OCI-LY1 (cell line): Measurements from ENCODE around the gene KBTBD12.

ENCODE experiments used
- H2AFZ ChIP-seq: fragments of 200-600 bp; sonication (generic), shearing (Covaris generic); 2 replicates; pipeline ENCODE4 v1.6.0; 2014; ENCODE audit warnings: antibody characterized with exemption, mild to moderate bottlenecking, low read length
- H3F3A ChIP-seq: fragments of 200-600 bp; sonication (generic), shearing (Covaris generic); 2 replicates; pipeline ENCODE4 v1.6.0; 2014; ENCODE audit warnings: mild to moderate bottlenecking, antibody characterized with exemption, low read length, moderate library complexity; ENCODE audit not compliant: insufficient read depth
- H3K27ac ChIP-seq: fragments of 200-600 bp; sonication (generic); 2 replicates; pipeline ENCODE4 v1.5.1; 2014; ENCODE audit warnings: low read length, mixed run types, mild to moderate bottlenecking, low read depth; ENCODE audit not compliant: poor library complexity, severe bottlenecking
- H3K27me3 ChIP-seq: fragments of 200-600 bp; sonication (generic); 2 replicates; pipeline ENCODE4 v1.6.0; 2014; ENCODE audit warnings: antibody characterized with exemption, mild to moderate bottlenecking, low read length, moderate library complexity; ENCODE audit not compliant: insufficient read depth
- H3K36me3 ChIP-seq: fragments of 200-600 bp; sonication (generic); 2 replicates; pipeline ENCODE4 v1.6.1; 2014; ENCODE audit warnings: mild to moderate bottlenecking, antibody characterized with exemption, low read length, moderate library complexity, mixed read lengths; ENCODE audit not compliant: insufficient read depth
- H3K4me1 ChIP-seq: fragments of 200-600 bp; sonication (generic); 2 replicates; pipeline ENCODE4 v1.5.1; 2014; ENCODE audit warnings: mild to moderate bottlenecking, low read length, moderate library complexity; ENCODE audit not compliant: insufficient read depth, severe bottlenecking
- H3K4me2 ChIP-seq: fragments of 200-600 bp; sonication (generic), shearing (Covaris generic); 2 replicates; pipeline ENCODE4 v1.6.1; 2014; ENCODE audit warnings: low read length
- H3K4me3 ChIP-seq: fragments of 200-600 bp; sonication (generic); 2 replicates; pipeline ENCODE4 v1.5.1; 2014; ENCODE audit warnings: low read length, low read depth, mild to moderate bottlenecking, mixed read lengths; ENCODE audit not compliant: poor library complexity, severe bottlenecking
- H3K79me2 ChIP-seq: fragments of 200-600 bp; shearing (Covaris generic); 2 replicates; pipeline ENCODE4 v1.6.1; 2016; ENCODE audit warnings: mixed run types, low read length, mixed read lengths; ENCODE audit not compliant: insufficient read depth
- H3K9ac ChIP-seq: fragments of 200-600 bp; sonication (generic), shearing (Covaris generic); 2 replicates; pipeline ENCODE4 v1.6.1; 2014; ENCODE audit warnings: mild to moderate bottlenecking, low read length, mixed read lengths
- H3K9me2 ChIP-seq: fragments of 200-600 bp; sonication (generic), shearing (Covaris generic); 2 replicates; pipeline ENCODE4 v1.6.1; 2014; ENCODE audit warnings: low read depth, mild to moderate bottlenecking, low read length, mixed read lengths
- H3K9me3 ChIP-seq: fragments of 200-600 bp; shearing (Covaris generic); 2 replicates; pipeline ENCODE4 v1.6.1; 2014; ENCODE audit warnings: low read length, mixed read lengths
- H4K20me1 ChIP-seq: fragments of 200-600 bp; sonication (generic), shearing (Covaris generic); 2 replicates; pipeline ENCODE4 v1.6.0; 2016; ENCODE audit warnings: mild to moderate bottlenecking, low read length; ENCODE audit not compliant: insufficient read depth
- CTCF ChIP-seq: fragments of 200-600 bp; sonication (generic), shearing (Covaris generic); IDR thresholded peaks from 2 replicates; pipeline ENCODE4 v1.5.1; 2017; ENCODE audit warnings: mild to moderate bottlenecking, antibody characterized with exemption, low read length, moderate library complexity, mixed read lengths
- EZH2 ChIP-seq: fragments of 200-600 bp; sonication (generic), shearing (Covaris generic); IDR thresholded peaks from 2 replicates; pipeline ENCODE4 v1.8.0; 2017; ENCODE audit warnings: borderline replicate concordance, mixed run types, mild to moderate bottlenecking, antibody characterized with exemption, low read length, moderate library complexity, mixed read lengths

KBTBD12 gene

GRCh38 chr3:127915115-127915936 is at the start of gene KBTBD12:
Gene KBTBD12, plus strand, starts transcription at chr3:127915232. Its CDS starts 7,830 bp downstream, at chr3:127923062.
- Histone ChIP-seq H4K20me1 (no peaks in the 10 kb centered on the region), H3K36me3 (no peaks in the 10 kb centered on the region), H3K4me1 (no peaks in the 10 kb centered on the region), H3K79me2 (no peaks in the 10 kb centered on the region), H3K4me2 (no peak within 1 kb of the TSS), H3K27me3 (no peaks in the 10 kb centered on the region), H3F3A (no peaks in the 10 kb centered on the region), H2AFZ (no peak within 1 kb of the TSS), H3K4me3 (no peak within 1 kb of the TSS), H3K9me2 (no peaks in the 10 kb centered on the region), H3K27ac (no peak within 1 kb of the TSS), H3K9ac (no peak within 1 kb of the TSS), H3K9me3 (no peaks in the 10 kb centered on the region)
- TF ChIP-seq CTCF (no peak), EZH2 (no peak)

GRCh38 chr3:127865941-127866340 is 49.1 kb upstream of the KBTBD12 start:
- Histone ChIP-seq H3K4me2 (no peak overlapping the region), H3K9me3 (no peaks in the 10 kb centered on the region), H3K36me3 (no peaks in the 10 kb centered on the region), H3K9me2 (no peaks in the 10 kb centered on the region), H3K4me3 (no peak overlapping the region), H3K9ac (no peak overlapping the region), H3K27me3 (no peaks in the 10 kb centered on the region), H3K79me2 (no peaks in the 10 kb centered on the region), H3K27ac (no peak overlapping the region), H3F3A (no peaks in the 10 kb centered on the region), H3K4me1 (no peaks in the 10 kb centered on the region), H4K20me1 (no peaks in the 10 kb centered on the region), H2AFZ (no peak overlapping the region)
- TF ChIP-seq EZH2 = no peak
- TF ChIP-seq CTCF = no peak

- Histone ChIP-seq H3K36me3 (no peaks in the 10 kb centered on the region), H3K27me3 (no peaks in the 10 kb centered on the region), H3K4me2 (no peak overlapping the region), H2AFZ (no peak overlapping the region), H3K27ac (no peak overlapping the region), H3K9me3 (no peaks in the 10 kb centered on the region), H4K20me1 (no peaks in the 10 kb centered on the region), H3K4me3 (no peak overlapping the region), H3K4me1 (no peaks in the 10 kb centered on the region), H3K9ac (no peak overlapping the region), H3K9me2 (no peaks in the 10 kb centered on the region), H3K79me2 (no peaks in the 10 kb centered on the region), H3F3A (no peaks in the 10 kb centered on the region)
- no peak for TF ChIP-seq EZH2
- TF ChIP-seq CTCF = no peak
These were observed 47.6 kb upstream of the KBTBD12 start for GRCh38 chr3:127867412-127867811.
